GM12878 (cell line): ENCODE results near the gene TRPC4.

Experiments used
- SMC3 ChIP-seq: IDR thresholded peaks from 2 replicates; pipeline ENCODE4 v1.6.1; 2011; ENCODE audit warnings: low read length, improper control_type of control experiment, borderline replicate concordance
- TF ChIP-seq, protein P1 (sequence below), 3 experiments: IDR thresholded peaks in 2 of 3; conservative IDR thresholded peaks in 1 of 3; 2 replicates each; pipeline ENCODE4 v1.5.1; 2011; ENCODE audit warnings: low read depth in 3 of 3, low read length in 3 of 3, mild to moderate bottlenecking in 3 of 3, control low read depth in 2 of 3, moderate library complexity in 2 of 3, inconsistent platforms in 1 of 3, mixed read lengths in 1 of 3; ENCODE audit not compliant: control insufficient read depth in 2 of 3, insufficient read depth in 1 of 3; ENCODE audit errors: extremely low read depth in 1 of 3

- TF ChIP-seq, protein P1, sequence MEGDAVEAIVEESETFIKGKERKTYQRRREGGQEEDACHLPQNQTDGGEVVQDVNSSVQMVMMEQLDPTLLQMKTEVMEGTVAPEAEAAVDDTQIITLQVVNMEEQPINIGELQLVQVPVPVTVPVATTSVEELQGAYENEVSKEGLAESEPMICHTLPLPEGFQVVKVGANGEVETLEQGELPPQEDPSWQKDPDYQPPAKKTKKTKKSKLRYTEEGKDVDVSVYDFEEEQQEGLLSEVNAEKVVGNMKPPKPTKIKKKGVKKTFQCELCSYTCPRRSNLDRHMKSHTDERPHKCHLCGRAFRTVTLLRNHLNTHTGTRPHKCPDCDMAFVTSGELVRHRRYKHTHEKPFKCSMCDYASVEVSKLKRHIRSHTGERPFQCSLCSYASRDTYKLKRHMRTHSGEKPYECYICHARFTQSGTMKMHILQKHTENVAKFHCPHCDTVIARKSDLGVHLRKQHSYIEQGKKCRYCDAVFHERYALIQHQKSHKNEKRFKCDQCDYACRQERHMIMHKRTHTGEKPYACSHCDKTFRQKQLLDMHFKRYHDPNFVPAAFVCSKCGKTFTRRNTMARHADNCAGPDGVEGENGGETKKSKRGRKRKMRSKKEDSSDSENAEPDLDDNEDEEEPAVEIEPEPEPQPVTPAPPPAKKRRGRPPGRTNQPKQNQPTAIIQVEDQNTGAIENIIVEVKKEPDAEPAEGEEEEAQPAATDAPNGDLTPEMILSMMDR (IDR thresholded peaks at IDR 0.05 in 2 of 3, conservative IDR thresholded peaks at IDR 0.05 in 1 of 3; ENCODE audit: control insufficient read depth in 2 of 3, extremely low read depth in 1 of 3, insufficient read depth in 1 of 3, low read depth in 3 of 3, low read length in 3 of 3) = no peak
- no peak for TF ChIP-seq SMC3
These were observed 161.7 kb downstream of the TRPC4 start for GRCh38 chr13:37707739-37708500.
